HEK293 (cell line): Measurements from ENCODE around the gene MAT2A.

Experiments
- ATF2 ChIP-seq: fragments of 450-650 bp; formaldehyde crosslinking; IDR thresholded peaks from 2 replicates; pipeline ENCODE4 v1.5.1; 2016; ENCODE audit warnings: missing biosample characterization, missing genetic modification characterization, low read depth
- YY1 ChIP-seq: fragments of 450-650 bp; formaldehyde crosslinking; IDR thresholded peaks from 2 replicates; pipeline ENCODE4 v1.5.1; 2018; ENCODE audit warnings: missing biosample characterization, missing genetic modification characterization
- ZNF398 ChIP-seq: fragments of 450-650 bp; formaldehyde crosslinking; IDR thresholded peaks from 2 replicates; pipeline ENCODE4 v1.5.1; 2017; ENCODE audit warnings: missing biosample characterization, missing genetic modification characterization
- ZNF416 ChIP-seq: fragments of 450-650 bp; formaldehyde crosslinking; IDR thresholded peaks from 2 replicates; pipeline ENCODE4 v1.5.1; 2016; ENCODE audit warnings: missing biosample characterization, missing genetic modification characterization

GRCh38 chr2:85583667-85584353, 44.8 kb downstream of the MAT2A start:
- TF ChIP-seq ZNF416 (no peak), ATF2 (tag by site-specific recombination) (no peak), ZNF398 (tag by site-specific recombination) (no peak), YY1 (no peak)
